ENCODE measurements around the gene CDCA4. TPM values are rescaled to one million over a fixed set of nuclear protein-coding genes. Genes with fewer than 3 reads are reported as not detected.

The CDCA4 gene
- total and polyA plus RNA-seq, 10 of the 15 experiments (the other 5 are each of a cell fraction or from before 2014, with no cell fraction given), result 10.4 to 64.0 (median 52.1) TPM

DNA sequence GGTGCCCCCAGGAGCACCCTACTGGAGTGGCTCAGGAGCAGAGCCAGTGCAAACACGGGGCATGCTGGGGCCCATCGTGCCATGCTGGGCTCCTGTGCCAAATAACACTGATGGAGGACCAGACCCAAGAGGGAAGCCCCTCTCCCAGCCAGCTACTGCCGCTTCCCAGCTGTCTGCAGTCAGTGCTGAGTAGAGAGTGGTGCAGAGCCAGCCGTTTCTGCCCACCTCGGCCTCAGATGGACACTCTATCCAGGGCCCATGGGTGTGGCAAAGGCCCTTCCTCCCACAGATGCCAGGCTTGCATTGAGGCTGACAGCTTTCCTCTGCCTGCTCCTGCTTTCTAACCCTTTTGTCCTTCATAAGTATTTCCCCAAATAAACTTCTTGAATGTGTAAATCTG, 22.1 kb downstream of the CDCA4 start (continued):
- no peak for TF ChIP-seq CEBPB (IDR thresholded peaks at IDR 0.05; ENCODE audit: borderline replicate concordance in 1 of 2, low read depth in 2 of 2, low read length in 2 of 2)
- no peak for TF ChIP-seq SMC3 (IDR thresholded peaks at IDR 0.05; ENCODE audit: borderline replicate concordance, low read length)

DNA sequence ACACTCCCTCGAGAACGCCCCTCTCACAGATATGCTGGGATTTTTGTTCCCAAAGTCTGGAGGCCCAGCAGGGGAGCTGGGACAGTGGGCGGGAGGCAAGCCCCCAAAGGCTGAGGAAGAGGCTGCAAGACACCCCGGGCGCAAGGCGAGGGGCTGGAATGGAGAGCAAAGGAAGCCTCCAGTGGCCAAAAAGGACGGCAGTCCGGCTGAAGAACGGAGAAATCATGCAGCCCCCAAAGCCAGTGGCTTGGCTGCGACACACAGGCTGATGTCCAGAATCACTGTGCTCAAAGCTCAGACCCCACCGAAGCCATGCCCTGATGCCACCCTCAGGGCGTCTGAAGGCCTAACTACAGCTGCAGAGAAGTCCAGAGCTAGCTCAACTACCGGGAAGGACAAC, 24.4 kb downstream of the CDCA4 start:
- no peak overlapping the region for H3K4me3 ChIP-seq
- ChIA-PET SMC1A (ENCODE audit: uncharacterized antibody, unreplicated experiment) (no interaction called here), POLR2A (no interaction called here), RAD21 (ENCODE audit: unreplicated experiment) (no interaction called here), CTCF (interaction anchor here (1.4 kb wide), 1 partner anchor 12 kb away, joined by 3 read pairs; no protein-coding TSS in a partner anchor)
- no peak overlapping the region for H3K9ac ChIP-seq (ENCODE audit: control insufficient read depth, insufficient read depth, low read length)
- H3K9me3 ChIP-seq (replicated peaks; ENCODE audit: control insufficient read depth, insufficient read depth, low read length), result no peaks in the 10 kb centered on the region
- TF ChIP-seq SIX5 (IDR thresholded peaks at IDR 0.05; ENCODE audit: low read depth, low read length, severe bottlenecking) (no peak), ATF2 (IDR thresholded peaks at IDR 0.05; ENCODE audit: low read length) (no peak), RBBP5 (conservative IDR thresholded peaks at IDR 0.05) (no peak), TCF7 (IDR thresholded peaks at IDR 0.05; ENCODE audit: borderline replicate concordance) (no peak), NRF1 (conservative IDR thresholded peaks at IDR 0.05; ENCODE audit: low read depth, low read length) (no peak), CHD1 (IDR thresholded peaks at IDR 0.05; ENCODE audit: low read depth, low read length) (no peak), MEF2B (IDR thresholded peaks at IDR 0.05; ENCODE audit: partially characterized antibody, poor library complexity, severe bottlenecking) (no peak), CREM (IDR thresholded peaks at IDR 0.05; ENCODE audit: low read depth) (no peak), POLR2AphosphoS5 (IDR thresholded peaks at IDR 0.05; ENCODE audit: low read length) (no peak), SMAD5 (IDR thresholded peaks at IDR 0.05; ENCODE audit: low read depth) (no peak), YBX1 (IDR thresholded peaks at IDR 0.05) (no peak), POU2F2 (IDR thresholded peaks at IDR 0.05; ENCODE audit: borderline replicate concordance, low read depth, low read length) (no peak), SIN3A (IDR thresholded peaks at IDR 0.05; ENCODE audit: low read depth, low read length) (no peak), RCOR1 (conservative IDR thresholded peaks at IDR 0.05; ENCODE audit: low read depth, low read length) (no peak), E2F8 (IDR thresholded peaks at IDR 0.05; ENCODE audit: low read depth, partially characterized antibody) (no peak)
- H3K79me2 ChIP-seq (ENCODE audit: control insufficient read depth, insufficient read depth, low read length), result no peaks in the 10 kb centered on the region
- no TSS peak for BruUV-seq (replicated peaks)
- H3K27me3 ChIP-seq (replicated peaks in 1 of 2; ENCODE audit: control insufficient read depth in 2 of 2, insufficient read depth in 2 of 2, low read length in 1 of 2), result no peaks in the 10 kb centered on the region
- H2AFZ ChIP-seq (ENCODE audit: control insufficient read depth, low read depth, low read length), result no peak overlapping the region
- H3K4me1 ChIP-seq (ENCODE audit: control insufficient read depth, insufficient read depth, low read length), result no peaks in the 10 kb centered on the region
- H3K36me3 ChIP-seq (ENCODE audit: control insufficient read depth in 2 of 2, insufficient read depth in 2 of 2, low read length in 1 of 2), result no peaks in the 10 kb centered on the region
- FAIRE-seq (no peak), ATAC-seq (no peak), DNase-seq (ENCODE audit: low read depth, low spot score) (no peak)
- in situ Hi-C loops (cut with MboI), result no loop called here
- H4K20me1 ChIP-seq (ENCODE audit: control insufficient read depth, insufficient read depth), result no peaks in the 10 kb centered on the region
- 93% methylated on average over 13 of the region's 13 CpGs for WGBS (ENCODE audit: insufficient coverage, insufficient replicate concordance, low lambda C conversion rate, missing lambda C conversion rate)
- H3K27ac ChIP-seq (ENCODE audit: control insufficient read depth, insufficient read depth), result no peak overlapping the region
- H3K4me2 ChIP-seq (ENCODE audit: control insufficient read depth, insufficient read depth), result no peak overlapping the region
- intact Hi-C loops (cut with micrococcal nuclease; ENCODE audit: unreplicated experiment), result no loop called here

All from GM12878 (cell line).